ENCODE data around the gene ZBED4. TPM values are rescaled to one million over a fixed set of nuclear protein-coding genes. Genes with fewer than 3 reads are reported as not detected.

ZBED4 gene
- total RNA-seq, 4 donors from 2014 or later = 19.9 to 30.7 (median 24.9) TPM

DNA sequence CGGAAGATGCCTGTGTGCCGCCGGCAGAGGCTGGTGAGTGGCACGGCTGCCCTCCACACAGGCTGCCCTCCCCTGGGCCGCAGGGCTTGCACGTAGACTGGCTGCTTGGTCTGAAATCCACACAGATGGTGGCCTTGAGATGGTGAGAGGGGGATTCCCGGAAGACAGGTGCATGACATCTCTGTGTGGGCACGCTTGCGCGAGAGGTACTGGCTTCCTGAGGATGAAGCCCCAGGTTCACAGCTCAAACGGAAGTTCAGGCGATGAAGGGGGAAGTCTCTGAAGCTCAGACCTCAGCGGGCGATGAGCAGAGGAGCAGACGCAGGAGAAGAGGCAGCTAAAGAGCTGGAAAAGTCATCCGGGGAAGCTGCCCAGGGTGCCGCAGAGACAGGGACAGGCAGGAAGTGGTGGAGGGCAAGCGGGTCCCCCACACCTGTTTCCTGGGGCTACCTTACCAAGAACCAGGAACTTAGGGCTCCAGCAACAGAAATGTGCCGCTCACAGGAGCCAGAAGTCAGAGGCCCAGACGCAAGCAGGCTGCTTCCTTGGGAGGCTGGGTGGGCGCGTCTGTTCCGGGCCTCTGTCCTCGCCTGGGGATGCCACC is 72.0 kb downstream of the ZBED4 start:
- Histone ChIP-seq H3K9me3 (no peaks in the 10 kb centered on the region), H3K4me1 (peaks cover 0 to 10% (median 8%) of the 10 kb centered on the region in 4 donors), H3K27me3 (peaks cover 9% of the 10 kb centered on the region), H3K27ac (peak overlapping the region; percentile 29 to 61 (median 46)), H3K36me3 (no peaks in the 10 kb centered on the region), H3K4me3 (no peak overlapping the region)
- in situ Hi-C loops (cut with MboI; ENCODE audit: low pct_ligation_motif_present in 1 of 4, low pct_unique_long_range_greater_than_20kb in 1 of 4, low sequenced_read_pairs in 3 of 4) = loop anchor here in 2 of 4 donors (10.0 kb wide), 1 partner anchor 109 kb away; no protein-coding TSS in a partner anchor
- TF ChIP-seq POLR2AphosphoS5 (IDR thresholded peaks at IDR 0.05) = no peak
- TF ChIP-seq, protein P1, sequence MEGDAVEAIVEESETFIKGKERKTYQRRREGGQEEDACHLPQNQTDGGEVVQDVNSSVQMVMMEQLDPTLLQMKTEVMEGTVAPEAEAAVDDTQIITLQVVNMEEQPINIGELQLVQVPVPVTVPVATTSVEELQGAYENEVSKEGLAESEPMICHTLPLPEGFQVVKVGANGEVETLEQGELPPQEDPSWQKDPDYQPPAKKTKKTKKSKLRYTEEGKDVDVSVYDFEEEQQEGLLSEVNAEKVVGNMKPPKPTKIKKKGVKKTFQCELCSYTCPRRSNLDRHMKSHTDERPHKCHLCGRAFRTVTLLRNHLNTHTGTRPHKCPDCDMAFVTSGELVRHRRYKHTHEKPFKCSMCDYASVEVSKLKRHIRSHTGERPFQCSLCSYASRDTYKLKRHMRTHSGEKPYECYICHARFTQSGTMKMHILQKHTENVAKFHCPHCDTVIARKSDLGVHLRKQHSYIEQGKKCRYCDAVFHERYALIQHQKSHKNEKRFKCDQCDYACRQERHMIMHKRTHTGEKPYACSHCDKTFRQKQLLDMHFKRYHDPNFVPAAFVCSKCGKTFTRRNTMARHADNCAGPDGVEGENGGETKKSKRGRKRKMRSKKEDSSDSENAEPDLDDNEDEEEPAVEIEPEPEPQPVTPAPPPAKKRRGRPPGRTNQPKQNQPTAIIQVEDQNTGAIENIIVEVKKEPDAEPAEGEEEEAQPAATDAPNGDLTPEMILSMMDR (IDR thresholded peaks at IDR 0.05) = no peak
- no peak for TF ChIP-seq EP300 (IDR thresholded peaks at IDR 0.05; ENCODE audit: low read depth)
- TF ChIP-seq POLR2A (IDR thresholded peaks at IDR 0.05) = no peak
- intact Hi-C loops (cut with DNase I; ENCODE audit: low total_unique reads) = no loop called here
- DNase-seq = peak; percentile 58
- 75% methylated on average over 24 of the region's 24 CpGs; no CpG with 5 or more reads in 1 of the 2 donors for WGBS, 2 donors (ENCODE audit: low coverage in 1 of 2)

DNA sequence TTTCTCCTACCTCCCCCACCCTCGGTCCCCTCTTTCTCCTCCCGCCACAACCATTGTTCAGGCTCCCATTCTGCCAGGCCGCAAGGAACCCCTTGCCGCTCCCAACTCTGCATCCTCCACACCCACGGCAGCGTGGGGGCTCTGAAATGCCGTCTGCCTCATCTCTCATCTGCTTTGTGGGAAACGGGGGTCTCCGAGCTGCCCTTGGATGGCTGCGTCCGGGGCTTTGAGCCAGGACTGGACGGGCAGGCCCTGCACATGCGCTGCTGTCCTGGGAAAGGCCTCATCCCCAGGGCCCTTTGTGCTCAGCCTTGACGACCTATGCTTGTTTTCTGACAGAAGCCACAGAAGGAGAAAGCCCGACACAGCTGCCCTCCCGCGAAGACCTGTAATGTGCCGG is 73.3 kb downstream of the ZBED4 start:
- in situ Hi-C loops (cut with MboI; ENCODE audit: low pct_ligation_motif_present in 1 of 4, low pct_unique_long_range_greater_than_20kb in 1 of 4, low sequenced_read_pairs in 3 of 4) = loop anchor here in 2 of 4 donors (10.0 kb wide), 1 partner anchor 108 kb away; no protein-coding TSS in a partner anchor

DNA sequence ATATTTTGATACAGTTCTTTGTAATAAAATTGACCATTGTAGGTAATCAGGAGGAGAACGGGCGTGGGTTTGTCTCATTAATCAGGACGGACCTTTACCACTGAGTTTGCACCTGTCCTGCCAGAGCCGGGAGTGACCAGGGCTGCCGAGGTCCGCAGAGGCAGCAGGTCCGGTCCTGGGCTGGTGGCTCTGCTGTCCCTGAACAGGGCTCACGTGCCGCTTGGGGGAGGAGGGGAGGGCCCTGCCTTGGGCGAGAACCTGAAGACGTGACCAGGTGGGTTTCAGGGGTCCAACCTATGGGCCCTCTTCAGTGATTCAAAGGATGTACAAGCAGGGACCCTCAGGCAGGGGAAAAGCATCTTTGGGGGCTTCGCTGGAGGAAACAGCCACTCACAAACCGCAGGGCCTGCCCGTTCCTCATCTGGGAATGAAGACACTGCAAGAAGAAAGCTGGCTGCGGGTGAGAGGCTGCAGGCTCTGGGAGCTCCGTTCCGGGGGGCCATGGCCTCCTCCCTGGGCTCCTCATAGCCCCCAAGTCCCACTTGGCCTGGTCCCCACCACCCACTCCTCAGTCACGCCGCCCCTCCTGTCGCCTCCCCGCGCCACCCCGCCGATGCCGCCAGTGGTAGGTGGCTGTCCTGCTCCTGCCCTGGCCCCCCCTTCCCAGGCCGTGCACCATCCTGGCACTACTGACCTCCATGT is 74.0 kb downstream of the ZBED4 start:
- intact Hi-C loops (cut with DNase I; ENCODE audit: low total_unique reads) = loop anchor here (2.0 kb wide), 1 partner anchor 103 kb away; no protein-coding TSS in a partner anchor
- Histone ChIP-seq H3K27ac (no peak overlapping the region), H3K27me3 (peaks cover 9% of the 10 kb centered on the region), H3K9me3 (no peaks in the 10 kb centered on the region), H3K36me3 (no peaks in the 10 kb centered on the region), H3K4me1 (peaks cover 0 to 24% (median 12%) of the 10 kb centered on the region in 4 donors), H3K4me3 (no peak overlapping the region)
- no peak for DNase-seq
- TF ChIP-seq POLR2A (IDR thresholded peaks at IDR 0.05) = no peak
- TF ChIP-seq EP300 (IDR thresholded peaks at IDR 0.05; ENCODE audit: low read depth) = no peak
- in situ Hi-C loops (cut with MboI; ENCODE audit: low pct_ligation_motif_present in 1 of 4, low pct_unique_long_range_greater_than_20kb in 1 of 4, low sequenced_read_pairs in 3 of 4) = loop anchor here in 2 of 4 donors (10.0 kb wide), 1 partner anchor 107 kb away; no protein-coding TSS in a partner anchor
- 88% methylated on average over 26 of the region's 26 CpGs; no CpG with 5 or more reads in 1 of the 2 donors for WGBS, 2 donors (ENCODE audit: low coverage in 1 of 2)

More for the DNA sequence above, 73.3 kb downstream of the ZBED4 start:
- Histone ChIP-seq H3K27me3 (peaks cover 9% of the 10 kb centered on the region), H3K36me3 (no peaks in the 10 kb centered on the region), H3K4me3 (no peak overlapping the region), H3K9me3 (no peaks in the 10 kb centered on the region), H3K4me1 (peaks cover 0 to 20% (median 12%) of the 10 kb centered on the region in 4 donors), H3K27ac (no peak overlapping the region)
- no peak for TF ChIP-seq EP300 (IDR thresholded peaks at IDR 0.05; ENCODE audit: low read depth)
- no peak for TF ChIP-seq POLR2A (IDR thresholded peaks at IDR 0.05)
- TF ChIP-seq, protein P1 (IDR thresholded peaks at IDR 0.05) = no peak
- no peak for TF ChIP-seq POLR2AphosphoS5 (IDR thresholded peaks at IDR 0.05)
- no peak for DNase-seq
- intact Hi-C loops (cut with DNase I; ENCODE audit: low total_unique reads) = no loop called here
- 75 to 85% methylated on average over 8 to 17 of the region's 18 CpGs for WGBS, 2 donors (ENCODE audit: low coverage in 1 of 2)

DNA sequence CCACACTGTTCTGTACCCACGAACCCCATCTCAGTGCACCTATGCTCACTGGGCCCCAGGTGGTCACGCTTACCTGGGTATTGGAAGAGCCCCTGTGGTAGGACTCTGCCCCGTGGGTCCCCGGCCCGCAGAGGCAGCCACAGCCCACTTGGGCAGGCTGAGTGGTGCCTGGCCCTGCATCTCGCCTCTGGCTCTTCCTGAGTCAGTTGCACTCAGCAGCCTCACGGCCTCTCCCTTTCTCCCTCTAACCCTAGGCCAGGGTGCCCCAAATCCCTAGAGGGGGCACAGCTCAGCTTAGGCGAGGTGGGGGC is 74.5 kb downstream of the ZBED4 start:
- no peak for DNase-seq
- H3K9me3 ChIP-seq = no peaks in the 10 kb centered on the region
- H3K4me3 ChIP-seq = no peak overlapping the region
- peaks cover 2 to 29% (median 17%) of the 10 kb centered on the region in 4 donors for H3K4me1 ChIP-seq
- 82% methylated on average over 8 of the region's 8 CpGs; no CpG with 5 or more reads in 1 of the 2 donors for whole genome bisulfite sequencing, 2 donors (ENCODE audit: low coverage in 1 of 2)
- H3K27me3 ChIP-seq = peaks cover 9% of the 10 kb centered on the region
- no peak overlapping the region for H3K27ac ChIP-seq
- H3K36me3 ChIP-seq = no peaks in the 10 kb centered on the region
- intact Hi-C loops (cut with DNase I; ENCODE audit: low total_unique reads) (loop anchor here (2.0 kb wide), 1 partner anchor 103 kb away; no protein-coding TSS in a partner anchor), in situ Hi-C loops (cut with MboI; ENCODE audit: low pct_ligation_motif_present in 1 of 4, low pct_unique_long_range_greater_than_20kb in 1 of 4, low sequenced_read_pairs in 3 of 4) (loop anchor here in 2 of 4 donors (10.0 kb wide), 1 partner anchor 107 kb away; no protein-coding TSS in a partner anchor)
- TF ChIP-seq, protein P1 (IDR thresholded peaks at IDR 0.05) = no peak
- TF ChIP-seq EP300 (IDR thresholded peaks at IDR 0.05; ENCODE audit: low read depth) (no peak), POLR2A (IDR thresholded peaks at IDR 0.05) (no peak), POLR2AphosphoS5 (IDR thresholded peaks at IDR 0.05) (no peak)

Measured in transverse colon (tissue), 4 donors.